HG02623 (cell line): Measurements from ENCODE around the gene CTXND1.
"Not testable (repeated sequence)": the region's sequence is repeated elsewhere in the genome, so short reads cannot be mapped to it uniquely, and the experiment has no call there.

ENCODE experiments used
- ATAC-seq: cut with Tn5 transposase; IDR thresholded peaks from one replicate; pipeline ENCODE4 v1.9.1; 2021; ENCODE audit warnings: moderate library complexity; ENCODE audit not compliant: unreplicated experiment

The CTXND1 gene

DNA sequence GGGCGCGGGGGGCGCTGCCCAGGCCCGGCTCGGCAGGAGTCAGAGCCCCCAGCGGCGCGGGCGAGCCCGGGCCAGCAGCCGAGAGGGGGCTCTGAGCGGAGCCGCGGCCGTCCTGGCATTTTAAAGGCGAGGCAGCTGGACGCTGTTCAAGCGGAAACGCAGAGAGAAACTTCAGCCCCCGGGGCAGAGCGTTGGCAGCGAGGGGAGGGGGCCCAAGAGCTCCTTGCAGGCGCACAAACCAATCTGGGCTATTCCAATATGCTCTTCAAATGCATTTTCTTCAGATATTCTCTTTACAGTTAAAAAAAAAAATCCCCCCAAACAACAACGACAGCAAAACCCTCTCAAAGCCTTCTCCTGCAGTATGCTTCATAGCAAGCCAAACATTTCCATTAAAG, at the start of gene CTXND1:
CTXND1 (minus strand) TSS at position 93 of the 398 bp plus-strand sequence. CDS start 50,264 bp downstream, outside the sequence.
- ATAC-seq, result no peak

DNA sequence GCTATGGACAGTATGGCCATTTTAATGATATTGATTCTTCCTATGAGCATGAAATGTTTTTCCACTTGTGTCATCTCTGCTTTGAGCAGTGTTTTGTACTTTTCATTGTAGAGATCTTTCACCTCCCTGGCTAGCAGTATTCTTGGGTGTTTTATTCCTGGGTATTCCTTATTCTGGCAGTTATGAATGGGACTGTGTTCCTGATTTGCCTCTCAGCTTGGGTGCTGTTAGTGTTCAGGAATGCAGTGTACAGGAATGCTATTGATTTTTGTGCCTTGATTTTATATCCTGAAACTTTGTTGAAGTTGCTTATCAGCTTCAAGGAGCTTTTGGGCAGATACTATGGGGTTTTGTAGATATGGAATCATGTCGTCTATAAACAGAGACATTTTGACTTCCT, 49.5 kb upstream of the CTXND1 start:
- no peak for ATAC-seq

- not testable (repeated sequence) for ATAC-seq
Measured at GRCh38 chr15:80295777-80296176, 43.8 kb upstream of the CTXND1 start.

GRCh38 chr15:80292079-80292478, 40.1 kb upstream of the CTXND1 start:
- no peak for ATAC-seq

DNA sequence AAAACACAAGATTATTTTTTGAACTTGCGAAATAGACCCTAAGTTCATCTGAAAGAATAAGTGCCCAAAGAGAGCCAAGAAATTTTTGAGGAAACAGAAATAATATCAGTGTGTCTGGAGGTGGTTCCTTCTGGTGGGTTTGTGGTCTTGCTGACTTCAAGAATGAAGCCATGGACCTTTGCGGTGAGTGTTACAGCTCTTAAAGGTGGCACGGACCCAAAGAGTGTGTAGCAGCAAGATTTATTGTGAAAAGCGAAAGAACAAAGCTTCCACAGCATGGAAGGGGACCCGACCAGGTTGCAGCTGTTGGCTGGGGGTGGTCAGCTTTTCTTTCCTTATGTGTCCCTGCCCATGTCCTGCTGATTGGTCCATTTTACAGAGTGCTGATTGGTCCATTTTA, 38.9 kb upstream of the CTXND1 start:
- not testable (repeated sequence) for ATAC-seq

DNA sequence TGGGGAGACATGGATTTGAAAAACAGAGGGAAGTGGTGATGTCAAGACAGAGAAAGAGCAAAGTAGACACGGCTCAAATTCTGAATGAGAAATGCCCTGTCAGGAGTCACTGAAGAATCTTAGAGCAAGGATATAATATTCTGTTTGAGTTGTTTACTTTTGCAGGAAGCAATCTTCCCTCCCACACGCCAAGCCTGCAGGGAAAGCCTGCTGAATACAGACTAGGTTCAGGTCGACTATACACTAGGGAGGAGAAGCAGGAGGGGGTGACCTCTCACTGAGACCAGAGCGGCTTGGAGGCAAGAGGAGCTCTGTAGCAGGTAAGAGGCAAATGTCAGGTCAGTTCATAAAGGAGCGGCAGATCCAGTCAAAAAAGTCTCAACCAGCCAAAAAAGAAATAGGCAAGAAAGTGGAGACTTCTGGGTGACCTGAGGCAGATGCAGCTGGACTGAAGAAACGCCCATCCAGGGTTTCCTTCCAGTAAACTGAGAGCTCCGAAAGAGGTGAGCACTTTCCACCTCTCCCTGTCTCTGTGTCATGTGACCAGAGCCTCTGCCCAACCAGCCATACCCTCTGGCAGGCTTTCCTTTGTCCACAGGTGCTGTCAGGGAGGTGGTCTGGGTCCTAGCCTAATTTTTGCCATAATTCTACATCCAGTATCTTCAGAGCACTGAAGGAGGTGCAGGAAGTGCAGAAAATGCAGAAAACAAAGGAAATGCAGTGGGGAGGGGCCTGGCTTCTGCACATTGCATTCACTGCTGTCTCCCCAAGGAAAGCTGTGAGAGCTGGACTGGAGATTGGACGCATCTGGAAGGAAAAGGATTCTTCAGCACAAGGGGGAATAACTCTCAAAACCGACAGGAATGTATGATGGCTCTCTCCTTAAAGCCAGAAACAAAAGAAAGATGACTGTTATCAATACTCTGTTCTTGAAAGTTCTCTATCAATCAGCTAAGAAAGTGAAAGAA, 37.8 kb upstream of the CTXND1 start:
- no peak for ATAC-seq

GRCh38 chr15:80288131-80288530, 36.1 kb upstream of the CTXND1 start:
- ATAC-seq, result no peak

- no peak for ATAC-seq
Measured at GRCh38 chr15:80286055-80286454, 34.0 kb upstream of the CTXND1 start.

DNA sequence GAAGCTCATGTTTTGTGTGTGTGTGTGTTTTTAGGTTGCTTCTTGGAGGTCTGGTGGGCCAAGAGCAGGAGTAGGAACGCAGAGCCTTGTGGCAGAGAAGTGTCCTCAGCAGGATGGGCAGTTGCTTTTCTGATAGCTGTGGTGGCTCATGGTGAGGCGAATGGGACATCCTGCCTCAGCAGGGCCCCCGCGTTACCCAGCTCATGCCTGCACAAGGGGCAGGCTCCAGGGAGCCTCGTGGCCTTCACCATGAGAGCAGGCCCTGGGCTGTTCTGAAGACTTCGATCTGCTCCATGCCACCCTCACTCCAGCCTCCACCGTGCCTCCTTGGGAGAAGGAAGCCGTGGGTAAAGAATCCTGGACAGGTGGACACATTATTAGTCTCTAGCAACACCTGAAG, 33.4 kb upstream of the CTXND1 start:
- no peak for ATAC-seq

GRCh38 chr15:80283531-80283930, 31.5 kb upstream of the CTXND1 start:
- ATAC-seq, result no peak

DNA sequence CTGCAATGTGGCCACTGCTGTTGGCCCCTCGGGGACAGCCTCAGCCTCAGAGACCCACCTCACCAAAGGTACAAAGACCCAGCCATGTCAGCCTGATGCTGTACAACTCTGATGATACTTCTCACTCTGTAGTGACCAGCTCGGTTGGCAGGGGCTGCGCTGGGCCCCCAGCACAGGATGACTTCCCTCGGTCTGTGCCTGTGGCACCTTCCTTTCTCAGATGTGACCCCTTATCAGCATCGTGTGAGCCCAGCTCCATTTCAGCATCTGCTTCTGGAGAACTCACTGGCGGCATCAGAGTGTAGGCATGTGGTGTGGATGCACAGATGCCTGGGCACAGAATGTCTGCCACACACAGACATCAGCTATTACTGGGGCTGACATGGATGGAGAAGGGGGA, 25.1 kb upstream of the CTXND1 start:
- ATAC-seq, result no peak

GRCh38 chr15:80275961-80276360, 23.9 kb upstream of the CTXND1 start:
- ATAC-seq, result no peak

DNA sequence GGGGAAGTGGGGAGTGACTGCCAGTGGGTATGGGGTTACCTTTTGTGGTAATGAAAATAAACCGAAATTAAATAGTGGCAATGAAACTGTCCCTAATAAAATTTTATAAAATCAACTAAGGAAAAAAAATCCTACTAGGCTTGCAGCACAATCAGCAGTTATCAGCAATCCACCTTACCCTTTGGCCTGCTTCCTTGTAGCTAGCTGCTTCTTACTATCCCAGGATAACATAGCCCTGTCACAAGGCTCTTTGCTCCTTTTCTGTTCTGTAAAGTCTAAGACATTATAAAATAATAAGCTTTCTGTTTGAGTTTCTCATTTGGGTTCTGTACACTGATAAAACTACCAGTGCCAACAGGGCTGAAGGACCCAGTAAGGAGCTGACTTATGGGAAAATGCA, 23.0 kb upstream of the CTXND1 start:
- no peak for ATAC-seq

DNA sequence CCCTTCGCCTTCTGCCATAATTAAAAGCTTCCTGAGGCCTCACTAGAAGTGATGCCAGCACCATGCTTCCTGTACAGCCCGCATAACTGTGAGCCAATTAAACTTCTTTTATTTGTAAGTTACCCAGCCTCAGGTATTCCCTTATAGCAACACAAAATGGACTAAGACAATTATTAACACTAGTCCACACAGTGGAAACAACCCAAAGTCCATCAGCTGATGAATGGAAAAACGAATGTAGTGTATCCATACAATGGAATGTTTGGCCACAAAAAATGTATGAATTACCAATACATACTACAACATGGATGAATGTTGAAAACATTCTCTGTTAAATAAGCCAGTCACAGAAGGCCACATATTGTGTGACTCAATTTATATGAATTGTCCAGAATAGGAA, 22.5 kb upstream of the CTXND1 start:
- no peak for ATAC-seq

- no peak for ATAC-seq
Measured at GRCh38 chr15:80272987-80273386, 21.0 kb upstream of the CTXND1 start.

GRCh38 chr15:80270472-80270871, 18.5 kb upstream of the CTXND1 start:
- no peak for ATAC-seq

DNA sequence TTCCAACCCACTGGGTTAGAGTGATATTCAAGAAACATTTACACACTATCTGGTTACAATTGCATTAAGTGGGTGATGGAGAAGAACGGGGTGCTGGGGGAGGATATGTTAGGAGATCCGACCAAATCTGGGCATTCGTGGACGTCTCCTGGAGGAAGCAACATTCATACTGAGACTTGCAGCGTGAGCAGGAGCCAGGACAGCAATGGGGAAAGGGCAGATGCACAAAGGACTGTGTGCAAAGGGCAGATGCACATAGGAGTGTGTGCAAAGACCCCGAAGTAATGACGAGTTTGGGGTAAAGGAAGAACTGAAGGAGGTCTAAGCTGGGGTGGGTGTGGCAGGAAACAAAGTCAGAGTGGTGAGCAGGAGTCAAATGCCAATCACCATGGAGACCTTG, 16.1 kb upstream of the CTXND1 start:
- no peak for ATAC-seq

DNA sequence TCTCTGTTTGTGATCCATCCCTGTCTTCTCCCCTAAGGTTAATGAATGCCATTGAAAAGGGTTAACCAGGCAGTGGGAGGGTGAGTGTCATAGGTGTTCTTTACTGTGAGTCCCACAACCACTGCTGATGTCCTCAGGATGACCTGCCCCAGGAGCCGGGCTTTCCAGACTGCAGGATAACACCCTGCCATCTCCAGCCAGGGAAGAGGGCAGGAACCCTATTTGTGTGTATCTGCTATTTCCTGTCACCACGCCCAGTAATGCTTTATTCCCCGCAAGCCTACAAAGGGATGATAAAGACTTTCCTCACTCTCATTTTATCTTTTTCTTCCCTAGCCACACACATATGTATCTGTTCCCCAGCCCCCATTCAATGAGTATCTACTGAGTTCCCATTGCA, 15.6 kb upstream of the CTXND1 start:
- no peak for ATAC-seq

DNA sequence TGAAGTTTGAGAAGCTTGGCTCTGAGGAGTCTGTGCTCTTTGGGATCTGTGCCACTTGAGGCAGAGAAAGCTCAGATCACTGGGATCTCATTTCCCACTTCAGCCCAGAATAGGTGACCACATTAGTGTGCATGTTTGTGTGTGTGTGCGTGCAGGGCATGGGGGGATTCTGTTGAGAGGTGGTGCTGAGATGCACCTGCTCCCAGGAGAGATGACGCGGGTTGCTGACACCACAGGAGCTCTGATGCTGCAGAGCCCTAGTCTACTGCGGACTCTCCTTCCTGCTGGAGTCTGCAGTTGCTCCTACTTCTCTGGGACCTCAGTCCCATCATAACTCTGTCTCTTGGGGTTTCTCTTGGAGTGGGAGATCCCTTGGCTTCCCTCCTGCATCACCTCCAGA, 14.7 kb upstream of the CTXND1 start:
- no peak for ATAC-seq

DNA sequence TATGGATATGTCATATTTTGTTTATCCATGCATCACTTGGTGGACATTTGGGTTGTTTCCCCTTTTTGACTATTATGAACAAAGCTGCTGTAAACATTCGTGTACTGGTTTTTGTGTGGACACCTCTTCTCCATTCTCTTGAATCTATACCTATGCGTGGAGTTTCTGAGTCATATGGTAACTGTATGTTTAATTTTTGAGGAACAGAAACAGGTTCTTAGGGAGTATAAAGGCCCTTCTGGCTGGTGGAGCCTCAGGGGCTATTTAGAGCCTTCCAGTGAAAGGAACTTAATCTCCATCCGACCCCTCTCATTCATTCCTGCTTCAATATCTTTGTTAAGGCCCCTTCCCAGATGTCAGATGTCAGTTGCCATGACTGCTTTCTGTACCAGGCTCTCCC, 14.1 kb upstream of the CTXND1 start:
- ATAC-seq, result no peak

DNA sequence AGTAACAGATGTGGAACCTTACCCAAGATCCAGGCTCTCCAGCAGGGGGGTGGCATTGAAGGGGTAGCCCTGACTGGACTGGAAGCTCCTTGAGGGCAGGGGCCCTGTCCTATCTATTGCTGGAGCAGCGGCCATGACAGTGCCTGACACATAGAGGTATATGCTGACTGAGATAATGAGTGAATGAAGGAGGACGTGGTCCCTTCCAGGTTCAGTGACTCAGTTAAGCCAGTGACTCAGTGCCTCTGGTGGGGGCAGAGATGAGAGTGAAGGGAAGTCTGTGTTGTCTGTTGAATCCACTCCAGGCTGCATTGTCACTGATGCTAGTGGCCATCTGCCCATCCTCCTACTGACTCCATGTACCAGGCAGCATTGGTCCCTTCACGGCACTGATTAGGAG, 13.0 kb upstream of the CTXND1 start:
- no peak for ATAC-seq

- ATAC-seq, result no peak
Measured at GRCh38 chr15:80264031-80264430, 12.0 kb upstream of the CTXND1 start.

DNA sequence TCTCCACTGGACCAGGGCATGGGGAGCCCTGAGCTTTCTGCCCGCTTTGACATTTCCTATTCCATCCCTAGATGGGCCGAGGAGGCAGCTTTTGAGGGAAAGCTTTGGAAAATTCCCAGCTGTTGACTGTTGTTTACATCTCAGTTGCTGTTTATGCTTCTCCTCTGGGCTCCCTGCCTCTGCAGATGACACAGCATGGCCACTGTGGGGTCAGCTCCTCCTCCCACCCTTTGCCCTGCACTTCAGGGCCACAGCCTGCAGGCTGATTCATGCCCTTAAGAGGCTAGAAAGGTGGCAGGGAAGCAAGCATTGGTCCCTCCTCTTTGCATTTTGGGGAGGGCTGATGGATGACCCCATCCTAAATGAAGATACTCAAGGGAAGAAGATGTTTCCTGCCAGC, 8.5 kb upstream of the CTXND1 start:
- no peak for ATAC-seq
